HCT116 (cell line): ENCODE measurements around the gene SKI.

ENCODE experiments used
- CTCF ChIP-seq, 3 experiments: fragments of 200-600 bp in 1 of 3; sonication (generic) in 1 of 3; IDR thresholded peaks in 2 of 3; conservative IDR thresholded peaks in 1 of 3; 2 replicates each; pipeline ENCODE4 v1.5.1; 2012 to 2017; ENCODE audit warnings: low read depth in 2 of 3, low read length in 2 of 3, antibody characterized with exemption in 1 of 3, borderline replicate concordance in 1 of 3, control low read depth in 1 of 3, mild to moderate bottlenecking in 1 of 3, mixed read lengths in 1 of 3, mixed run types in 1 of 3, moderate library complexity in 1 of 3; ENCODE audit not compliant: insufficient read depth in 1 of 3
- ELF1 ChIP-seq: IDR thresholded peaks from 2 replicates; pipeline ENCODE4 v1.6.1; 2012; ENCODE audit warnings: low read depth, borderline replicate concordance
- EZH2 ChIP-seq: fragments of 200-600 bp; sonication (generic); IDR thresholded peaks from 2 replicates; pipeline ENCODE4 v1.6.1; 2017; ENCODE audit warnings: antibody characterized with exemption, mixed run types
- EZH2phosphoT487 ChIP-seq: fragments of 200-600 bp; IDR thresholded peaks from 2 replicates; pipeline ENCODE4 v1.6.1; 2018; ENCODE audit warnings: antibody characterized with exemption, borderline replicate concordance
- FOSL1 ChIP-seq: IDR thresholded peaks from 2 replicates; pipeline ENCODE4 v1.6.1; 2012; ENCODE audit warnings: low read depth
- MAX ChIP-seq: IDR thresholded peaks from 2 replicates; pipeline ENCODE4 v1.6.1; 2012
- SP1 ChIP-seq: IDR thresholded peaks from 2 replicates; pipeline ENCODE4 v1.6.1; 2012; ENCODE audit warnings: low read depth
- YY1 ChIP-seq: IDR thresholded peaks from 2 replicates; pipeline ENCODE4 v1.6.1; 2011; ENCODE audit warnings: low read length, low read depth, moderate library complexity, mild to moderate bottlenecking; ENCODE audit not compliant: insufficient replicate concordance; ENCODE audit errors: extremely low read depth
- TF ChIP-seq, protein P1 (sequence below): IDR thresholded peaks from 2 replicates; pipeline ENCODE4 v1.6.1; 2012

GRCh38 chr1:2202008-2202575 is 26.0 kb upstream of the SKI start:
- TF ChIP-seq CTCF (IDR thresholded peaks at IDR 0.05 in 2 of 3, conservative IDR thresholded peaks at IDR 0.05 in 1 of 3; ENCODE audit: borderline replicate concordance in 1 of 3, insufficient read depth in 1 of 3, low read depth in 2 of 3, low read length in 2 of 3) (no peak), SP1 (no peak), EZH2phosphoT487 (no peak), EZH2 (no peak), YY1 (no peak), MAX (no peak), ELF1 (no peak), FOSL1 (no peak)
- TF ChIP-seq, protein P1, sequence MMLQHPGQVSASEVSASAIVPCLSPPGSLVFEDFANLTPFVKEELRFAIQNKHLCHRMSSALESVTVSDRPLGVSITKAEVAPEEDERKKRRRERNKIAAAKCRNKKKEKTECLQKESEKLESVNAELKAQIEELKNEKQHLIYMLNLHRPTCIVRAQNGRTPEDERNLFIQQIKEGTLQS: no peak
